Right ventricle myocardium inferior (tissue), 1 donor: ENCODE measurements around the gene RPS6KA2. TPM values are rescaled to one million over a fixed set of nuclear protein-coding genes. Genes with fewer than 3 reads are reported as not detected.

Experiments
- ATAC-seq: fragments of 200-7000 bp; cut with Tn5 transposase; one replicate; pipeline ENCODE4 v1.9.1; 2020; ENCODE audit warnings: mild to moderate bottlenecking, moderate library complexity
- DNase-seq: peaks from one replicate; pipeline ENCODE4 v3.0.0; 2021; ENCODE audit errors: missing footprints
- intact Hi-C: fragments of 100-400 bp; cut with DNase I; formaldehyde crosslinking; loops from one replicate; pipeline ENCODE4 v1.11.0; 2022
- long read RNA-seq: library from polyadenylated mRNA; unstranded; transcript quantifications from one replicate; pipeline ENCODE4 v2.0.0, GENCODE V29; 2021
- total RNA-seq: library from RNA; stranded (reverse); fragmentation: NEBNext Ultra II Directional; extraction: Animal tissue kit (Norgen Biotek cat#: 25700); gene quantifications from one replicate; pipeline ENCODE4 v1.2.1, GENCODE V29; 2021
- donor health status: DM: no; HTN: yes; CAD: no; lungs with severe emphysema.

RPS6KA2 gene
- 55.5 TPM for total RNA-seq
- long read RNA-seq, full-length matches to known transcripts, result 36 of 74 reads
- long read RNA-seq, partial matches to known transcripts, result 29 of 74 reads
- long read RNA-seq, other reads (novel, unspliced or antisense), result 9 of 74 reads

DNA sequence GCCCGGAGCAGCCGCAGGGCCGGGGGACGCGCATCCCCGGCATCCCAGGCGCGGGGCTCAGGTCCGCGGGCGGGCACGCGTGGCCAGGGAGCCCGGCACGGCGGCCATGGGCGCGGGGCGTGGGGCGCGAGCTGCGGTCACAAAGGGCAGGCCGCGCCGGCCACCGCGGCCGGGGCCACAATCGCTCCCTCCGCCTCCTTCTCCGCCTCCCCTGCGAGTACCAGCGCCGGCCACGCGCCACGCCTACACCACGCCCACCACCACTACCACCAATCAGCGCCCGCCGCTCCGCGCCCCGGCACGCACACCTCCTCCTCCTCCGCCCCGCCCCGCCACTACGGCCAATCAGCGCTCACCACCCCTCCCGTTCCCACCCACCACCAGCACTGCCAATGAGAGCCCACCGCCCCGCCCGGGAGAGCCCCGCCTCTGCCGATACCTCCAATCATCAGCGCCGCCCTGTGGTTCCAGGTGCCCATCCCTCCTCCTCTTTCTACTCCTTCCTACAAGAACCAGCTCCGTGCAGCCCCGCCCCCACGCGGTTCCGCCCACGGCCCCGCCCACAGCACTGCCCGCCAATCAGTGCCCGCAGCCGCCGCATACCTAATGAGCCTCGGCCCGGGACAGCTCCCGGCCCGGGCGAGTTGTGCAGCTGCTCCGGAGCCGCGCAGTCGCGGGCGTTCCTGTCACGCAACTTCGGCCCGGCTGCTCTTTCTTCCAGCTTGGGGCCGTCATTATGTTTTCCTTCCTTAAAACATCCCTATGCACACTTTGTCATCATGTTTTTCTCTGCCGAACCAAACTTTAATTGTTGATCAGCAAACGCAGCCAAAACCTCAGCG lies at the start of gene RPS6KA2:
Gene RPS6KA2, minus strand, starts transcription at position 219 of the 842 bp plus-strand sequence. CDS start 232 bp downstream, outside the sequence.
- intact Hi-C loops, result loop anchor here (2.0 to 10.0 kb wide), 4 partner anchors 65 to 328 kb away; partner anchors contain the start of gene RNASET2
- peak; percentile 93 for ATAC-seq

DNA sequence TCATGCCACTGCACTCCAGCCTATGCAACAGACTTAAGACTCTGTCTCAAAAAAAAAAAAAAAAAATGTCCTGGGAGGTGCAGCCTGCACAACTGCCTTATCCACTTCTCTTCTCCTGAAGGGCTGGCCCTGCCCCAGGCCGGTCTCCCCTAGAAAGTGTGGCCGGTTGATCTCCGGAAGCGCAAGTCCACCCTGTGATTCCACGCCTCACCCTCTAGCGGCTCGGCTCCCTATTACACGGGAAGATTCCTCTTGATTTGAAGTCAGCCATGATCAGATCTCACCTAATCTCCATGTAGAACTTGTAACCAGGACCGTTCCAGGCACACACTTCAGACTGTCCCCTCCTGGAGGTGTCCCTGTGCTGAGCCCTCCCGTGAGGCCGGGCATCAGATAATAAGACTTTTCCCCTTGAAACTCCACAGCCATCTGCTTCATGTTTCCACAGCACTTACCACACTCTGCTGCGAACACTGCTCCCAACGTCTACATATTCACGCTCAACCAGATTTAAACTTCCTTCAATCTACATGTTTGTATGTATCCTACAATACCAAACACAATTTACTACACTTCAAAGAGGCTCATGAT lies 49.3 kb upstream of the RPS6KA2 start:
- peak; percentile 27 for ATAC-seq
- DNase-seq, result no peak
- intact Hi-C loops, result no loop called here

More for the DNA sequence above, at the start of gene RPS6KA2:
- peak; percentile 100 for DNase-seq

DNA sequence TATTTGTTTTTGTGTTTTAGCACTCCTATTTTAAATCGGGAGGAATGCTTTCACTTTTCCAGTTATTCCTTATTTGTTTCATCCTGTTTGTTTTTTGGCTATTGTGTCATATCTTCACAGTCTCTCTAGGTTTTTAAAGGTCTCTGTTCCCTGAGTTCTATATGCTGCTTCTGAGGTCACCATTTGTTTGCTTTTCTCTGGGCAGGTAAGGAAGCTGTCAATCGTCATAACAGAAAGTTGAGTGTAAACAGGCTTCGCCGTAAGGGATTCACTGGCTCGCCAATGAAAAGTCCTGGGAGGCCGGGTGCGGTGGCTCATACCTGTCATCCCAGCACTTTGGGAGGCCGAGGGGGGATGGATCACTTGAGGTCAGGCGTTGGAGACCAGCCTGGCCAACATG lies 48.7 kb upstream of the RPS6KA2 start:
- ATAC-seq, result no peak
- no peak for DNase-seq
- intact Hi-C loops, result no loop called here

DNA sequence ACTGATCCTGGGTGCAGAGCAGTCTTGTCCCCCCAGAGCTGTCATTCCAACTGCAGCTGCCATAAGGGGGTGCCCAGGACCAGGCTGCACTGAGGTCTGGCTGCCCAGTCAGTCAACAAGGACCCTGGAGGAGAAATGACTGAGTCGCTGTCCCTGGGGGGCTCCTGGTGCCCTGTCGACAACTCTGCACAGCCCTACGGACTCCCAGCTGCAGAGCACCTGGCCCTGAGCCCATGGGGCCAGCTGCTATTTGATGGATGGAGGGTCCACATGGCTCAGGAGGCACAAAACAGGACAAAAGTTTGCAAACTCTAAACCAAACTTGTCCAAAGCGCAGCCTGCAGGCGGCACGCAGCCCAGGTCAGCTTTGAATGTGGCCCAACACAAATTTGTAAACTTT lies 46.3 kb upstream of the RPS6KA2 start:
- intact Hi-C loops, result no loop called here
- no peak for ATAC-seq
- DNase-seq, result no peak

DNA sequence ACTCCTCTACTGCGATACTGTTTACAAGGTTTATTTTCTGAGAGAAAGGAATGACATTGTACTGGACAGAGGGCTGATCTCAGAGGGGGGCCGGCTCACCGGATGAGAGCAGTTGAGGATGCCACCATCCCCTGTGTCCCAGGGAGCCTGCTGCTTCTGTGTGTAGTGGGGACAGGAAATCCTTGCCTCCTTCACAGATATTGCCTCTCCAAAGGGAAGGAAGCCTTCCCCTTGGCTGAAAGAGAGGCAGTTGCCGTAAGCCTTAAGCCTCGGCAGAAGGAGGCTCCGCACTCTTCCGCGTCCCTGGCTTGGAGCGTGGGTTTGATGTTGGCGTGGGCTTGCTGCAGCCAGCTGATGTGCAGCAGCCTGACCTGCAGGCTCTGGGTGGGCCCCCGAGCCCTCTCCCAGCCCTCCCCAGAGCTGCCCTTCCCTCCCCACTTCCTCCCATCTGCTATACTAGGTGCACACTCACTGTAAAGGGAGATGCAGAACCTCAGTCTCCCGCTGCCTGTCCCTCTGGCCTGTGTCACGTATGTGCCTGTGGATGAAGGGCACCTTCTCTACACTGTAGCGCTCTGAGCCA lies 45.7 kb upstream of the RPS6KA2 start:
- intact Hi-C loops, result no loop called here
- DNase-seq (no peak), ATAC-seq (peak; percentile 38)

DNA sequence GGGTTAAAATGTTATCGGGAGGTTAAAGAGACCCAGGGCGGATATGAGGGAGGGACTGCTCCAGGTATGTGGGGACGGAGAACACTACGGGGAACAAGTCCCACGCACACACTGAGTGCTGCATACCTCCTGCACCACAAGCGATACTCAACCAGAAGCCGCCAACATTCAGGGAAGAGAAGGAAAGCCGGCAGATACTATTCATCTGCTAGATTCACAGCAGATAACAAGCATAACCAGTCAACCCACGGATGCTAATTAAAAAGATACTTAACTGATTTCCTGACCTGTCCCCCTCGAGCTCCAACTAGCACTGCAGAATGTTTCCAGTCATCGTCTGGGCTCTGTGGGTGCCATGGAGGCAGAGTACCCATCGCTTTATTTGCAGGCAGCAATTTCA lies 45.1 kb upstream of the RPS6KA2 start:
- DNase-seq (no peak), ATAC-seq (no peak)
- intact Hi-C loops, result no loop called here

DNA sequence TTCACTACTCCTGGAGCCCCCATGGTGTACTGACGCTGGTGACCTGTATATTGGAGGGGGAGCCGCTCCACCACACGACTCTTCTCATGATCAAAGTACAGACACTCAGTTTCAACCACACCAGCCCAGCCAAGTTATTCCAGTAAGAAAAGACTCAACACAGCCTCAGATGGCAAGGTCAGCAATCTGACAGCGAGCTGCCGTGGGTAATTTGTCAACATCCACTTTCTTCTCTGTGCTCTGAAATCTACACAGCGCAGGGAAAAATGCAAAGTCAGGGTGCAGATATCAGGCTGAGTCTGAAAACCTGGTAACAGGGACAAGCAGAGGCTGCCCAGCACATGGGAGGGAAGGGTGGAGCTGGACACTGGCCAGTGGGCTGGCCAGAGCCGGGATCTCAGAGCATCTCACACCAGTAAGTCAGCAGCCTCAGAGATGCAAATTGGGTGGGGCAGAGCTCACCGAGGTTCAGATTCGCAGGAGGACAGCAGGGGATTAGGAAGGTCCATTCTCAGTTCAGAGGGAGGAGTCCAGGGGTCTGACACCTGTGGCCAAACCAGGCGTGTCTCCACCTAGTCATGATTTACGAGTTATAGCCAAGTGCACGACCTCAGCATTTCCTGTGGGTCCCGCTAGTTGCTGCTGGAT lies 44.5 kb upstream of the RPS6KA2 start:
- intact Hi-C loops, result no loop called here
- no peak for ATAC-seq

DNA sequence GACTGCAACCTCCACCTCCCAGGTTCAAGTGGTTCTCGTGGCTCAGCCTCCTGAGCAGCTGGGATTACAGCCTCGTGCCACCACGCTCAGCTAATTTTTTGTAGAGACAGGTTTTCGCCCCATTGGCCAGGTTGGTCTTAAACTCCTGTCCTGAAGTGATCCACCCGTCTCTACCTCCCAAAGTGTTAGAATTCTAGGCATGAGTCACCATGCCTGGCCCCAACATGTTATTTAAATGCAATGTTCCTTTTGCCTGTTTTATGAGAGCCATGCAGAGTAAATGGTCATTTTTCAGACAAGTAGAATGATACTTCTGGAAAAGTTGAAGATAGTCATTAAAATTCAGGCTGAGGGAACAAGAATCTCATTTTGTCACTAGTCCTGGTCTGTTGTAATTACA lies 43.8 kb upstream of the RPS6KA2 start:
- DNase-seq (peak; percentile 17), ATAC-seq (no peak)
- intact Hi-C loops, result no loop called here

More for the DNA sequence above, 44.5 kb upstream of the RPS6KA2 start:
- no peak for DNase-seq

DNA sequence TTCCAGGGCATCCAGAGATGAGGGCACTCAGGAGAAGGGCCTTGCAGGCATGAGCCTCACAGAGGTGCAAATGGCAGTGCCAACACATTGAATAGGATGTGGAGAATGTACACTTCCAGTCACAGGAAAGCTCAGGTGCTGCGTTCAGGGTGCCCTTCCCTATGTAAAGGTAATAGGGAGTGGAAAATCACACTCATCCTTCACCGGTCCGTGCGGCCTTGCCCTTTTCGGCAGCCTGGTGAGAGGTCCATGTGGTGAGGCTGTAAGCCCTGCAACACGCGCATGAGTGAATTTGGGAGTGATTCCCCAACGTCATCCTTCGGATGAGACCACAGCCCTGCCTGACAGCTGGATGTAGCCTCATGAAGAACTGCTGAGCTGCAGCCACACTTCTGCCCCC lies 43.0 kb upstream of the RPS6KA2 start:
- ATAC-seq (no peak), DNase-seq (peak; percentile 58)
- intact Hi-C loops, result no loop called here

DNA sequence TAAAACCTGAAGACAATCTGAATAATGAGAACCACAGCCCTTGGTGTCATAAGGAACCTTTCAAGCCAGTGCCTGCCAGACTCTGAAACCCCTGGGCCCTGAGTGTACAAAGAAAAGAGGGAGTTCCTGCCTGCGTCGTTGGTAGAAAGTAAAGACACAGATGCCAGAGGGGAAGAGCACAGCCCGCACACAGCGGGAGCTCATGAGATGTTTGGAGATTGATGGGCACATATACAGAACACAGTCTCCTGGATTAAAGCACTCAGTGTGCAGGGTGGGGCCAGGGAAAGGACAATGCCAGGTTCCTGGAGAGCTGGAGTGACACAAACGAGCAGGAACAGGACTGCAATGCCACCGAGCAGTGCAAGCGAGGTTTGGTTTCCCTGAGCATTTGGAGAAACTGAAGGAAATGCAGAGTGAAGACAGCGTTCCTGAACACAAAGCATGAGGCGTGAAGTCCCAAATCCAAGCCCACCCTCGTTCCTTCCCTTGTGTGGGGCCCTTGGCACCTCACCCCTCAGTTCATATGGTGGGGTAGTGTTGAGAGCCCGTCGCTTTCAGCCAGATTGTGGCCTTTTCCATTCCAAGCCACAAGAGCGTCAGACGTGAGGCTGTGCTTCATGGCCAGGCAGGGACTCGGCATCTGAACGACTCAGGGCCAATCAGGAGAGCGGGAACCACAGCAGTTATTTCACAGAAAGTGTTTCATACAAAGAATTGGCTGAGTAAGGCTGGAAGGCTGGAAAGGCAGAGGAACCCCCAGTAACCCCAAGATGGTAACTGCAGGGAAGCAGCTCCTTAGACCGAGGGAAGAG lies 41.0 kb upstream of the RPS6KA2 start:
- ATAC-seq (no peak), DNase-seq (no peak)
- intact Hi-C loops, result no loop called here

DNA sequence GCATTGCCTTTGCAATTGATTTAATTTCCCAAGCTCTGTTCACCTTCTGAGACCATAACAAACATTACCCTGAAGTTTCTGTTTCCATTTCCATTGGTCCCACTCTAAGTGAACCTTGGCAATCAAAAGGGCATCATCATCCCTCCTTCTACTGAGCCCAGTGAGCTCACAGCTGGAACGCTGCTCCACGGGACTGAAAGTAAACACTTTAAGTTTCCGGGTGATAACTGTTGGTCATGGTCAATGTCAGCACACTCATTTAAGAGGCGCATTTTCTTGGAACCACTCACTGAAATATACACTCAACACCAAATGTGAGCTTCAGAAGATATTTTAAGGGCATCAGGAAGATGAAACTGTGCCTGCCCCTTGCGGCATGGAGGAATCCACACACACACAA lies 37.1 kb upstream of the RPS6KA2 start:
- intact Hi-C loops, result no loop called here
- no peak for DNase-seq
- ATAC-seq, result no peak

DNA sequence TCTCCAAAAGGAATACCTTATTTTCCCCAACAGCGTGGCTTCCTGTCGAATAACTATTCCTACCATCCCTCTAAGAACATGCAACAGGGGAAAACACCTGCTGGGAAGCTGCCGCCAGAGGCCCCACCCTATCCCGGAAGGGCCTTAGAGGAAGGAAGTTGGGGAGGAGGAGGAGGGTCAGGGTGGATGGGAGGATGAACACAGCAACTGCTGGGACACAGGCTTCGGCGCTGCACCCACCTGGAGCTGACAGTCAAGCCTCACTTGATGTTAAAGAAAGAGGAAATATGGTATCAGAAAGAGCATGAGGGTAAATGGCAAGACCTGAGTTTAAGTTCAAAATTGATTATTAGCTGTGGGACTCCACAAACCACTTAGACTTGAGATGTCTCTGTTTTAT lies 36.5 kb upstream of the RPS6KA2 start:
- ATAC-seq (no peak), DNase-seq (no peak)
- intact Hi-C loops, result no loop called here

DNA sequence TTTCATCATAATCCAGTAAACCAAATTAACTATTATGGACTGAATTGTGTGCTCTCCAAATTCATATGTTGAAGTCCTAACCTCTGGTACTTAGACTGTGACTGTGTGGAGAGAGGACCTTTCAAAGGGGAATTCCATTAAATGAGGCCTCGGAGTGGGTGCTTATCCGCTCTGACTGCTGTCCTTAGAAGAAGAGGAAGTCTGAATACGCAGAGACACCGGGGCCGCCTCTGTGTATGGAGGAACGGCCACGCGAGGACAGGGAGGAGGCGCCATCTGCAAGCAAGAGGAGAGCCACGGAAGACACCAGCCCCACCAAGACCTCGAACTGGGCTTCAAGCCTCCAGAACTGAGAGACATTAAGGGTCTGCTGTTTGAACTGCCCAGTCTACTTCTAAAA lies 35.6 kb upstream of the RPS6KA2 start:
- intact Hi-C loops, result no loop called here
- no peak for ATAC-seq
- DNase-seq, result peak; percentile 83

DNA sequence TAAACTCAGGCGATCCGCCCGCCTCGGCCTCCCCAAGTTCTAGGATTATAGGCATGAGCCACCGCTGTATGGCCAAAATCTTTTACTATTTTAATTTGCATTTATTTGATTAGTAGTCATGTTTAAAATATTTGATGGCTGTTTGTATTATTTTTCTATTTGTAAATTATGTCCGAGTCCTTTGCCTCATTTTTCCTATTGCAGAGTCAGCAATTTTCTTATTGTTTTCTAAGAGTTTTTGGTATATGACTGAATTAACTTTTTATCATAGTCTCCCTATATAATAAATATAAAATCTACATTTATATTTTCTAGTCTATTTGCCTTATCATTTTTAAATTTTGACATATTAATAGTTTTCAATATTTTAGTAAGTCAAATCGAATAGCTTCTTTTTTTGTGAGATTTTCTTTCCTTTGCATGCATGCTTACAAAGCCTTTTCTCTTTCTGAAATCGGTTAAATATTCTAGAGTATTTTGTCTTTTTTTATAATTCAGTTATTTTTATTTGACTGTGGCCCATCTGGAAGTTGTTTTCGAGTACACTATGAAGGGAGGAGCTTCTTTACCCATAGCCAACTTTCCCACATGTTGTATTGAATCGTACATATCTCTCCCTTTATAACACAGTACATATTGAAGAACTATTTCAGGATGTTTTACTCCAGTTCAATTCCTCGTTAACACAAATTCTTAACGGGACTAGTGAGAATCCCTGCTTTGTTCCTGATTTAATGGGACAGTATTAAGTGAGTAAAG lies 34.5 kb upstream of the RPS6KA2 start:
- intact Hi-C loops, result no loop called here
- ATAC-seq (no peak), DNase-seq (no peak)

DNA sequence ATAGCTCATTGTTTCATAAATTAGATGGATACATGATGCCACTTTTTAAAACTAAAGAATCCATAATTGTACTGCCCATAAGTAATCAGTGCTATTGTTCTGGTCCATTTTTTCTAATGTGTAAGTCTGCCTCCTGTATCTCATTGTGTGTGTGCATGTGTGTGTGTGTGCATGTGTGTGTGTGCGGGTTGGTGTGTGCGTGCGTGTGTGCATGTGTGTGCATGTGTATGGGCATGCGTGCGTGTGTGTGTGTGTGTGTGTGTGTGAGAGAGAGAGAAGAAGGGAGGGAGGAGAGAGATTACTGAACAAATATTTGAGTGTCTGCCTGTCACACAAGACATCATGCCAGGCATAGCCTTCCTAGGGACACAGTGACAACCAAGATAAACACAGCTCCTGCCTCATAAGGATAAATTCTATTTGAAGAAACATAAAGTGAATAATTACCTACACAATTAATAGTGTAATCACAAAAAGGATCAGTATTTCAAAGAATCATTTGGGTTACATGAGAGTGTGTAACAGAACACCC lies 33.2 kb upstream of the RPS6KA2 start:
- intact Hi-C loops, result no loop called here
- no peak for ATAC-seq
- DNase-seq, result no peak

DNA sequence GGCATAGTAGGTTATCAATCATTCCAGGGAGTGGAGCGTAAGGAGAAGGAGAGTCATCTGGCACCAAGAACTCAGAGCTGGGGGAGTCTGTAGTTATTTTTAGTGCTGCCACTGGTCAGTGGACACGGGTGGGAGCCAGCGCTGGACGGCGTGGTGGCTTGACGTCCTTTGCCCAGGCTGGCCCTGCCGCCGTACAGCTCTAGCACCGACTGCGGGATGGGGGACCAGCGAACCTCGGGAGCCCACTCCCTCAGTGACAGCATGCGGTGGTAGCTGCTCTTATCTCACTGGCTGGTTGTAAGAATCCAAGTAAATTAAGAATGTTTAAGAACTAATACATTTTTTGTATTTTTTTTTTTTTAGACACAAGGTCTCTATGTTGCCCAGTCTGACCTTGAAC lies 32.5 kb upstream of the RPS6KA2 start:
- intact Hi-C loops, result no loop called here
- ATAC-seq, result no peak
- no peak for DNase-seq

DNA sequence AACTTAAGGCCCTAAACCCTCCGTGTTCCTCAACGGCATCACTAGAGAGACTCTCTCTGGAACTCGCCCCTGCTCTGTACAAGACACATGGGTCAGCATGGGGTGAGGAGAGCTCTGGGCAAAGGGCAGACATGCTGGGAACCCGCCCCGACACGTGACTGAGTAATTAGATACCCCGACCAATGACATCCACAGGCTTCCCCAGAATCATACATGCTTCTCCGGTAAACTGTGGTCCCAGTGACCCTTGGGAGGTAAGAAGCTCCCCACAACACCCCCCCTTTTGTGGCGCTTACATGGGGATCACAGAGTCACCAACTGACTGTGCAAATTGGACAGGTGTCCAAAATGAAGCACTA lies 31.7 kb upstream of the RPS6KA2 start:
- intact Hi-C loops, result no loop called here
- no peak for DNase-seq

More for the DNA sequence above, 31.7 kb upstream of the RPS6KA2 start:
- no peak for ATAC-seq
